Measurements from ENCODE around the gene GRIK3. TPM values are rescaled to one million over a fixed set of nuclear protein-coding genes. Genes with fewer than 3 reads are reported as not detected.

The GRIK3 gene
- total and polyA plus RNA-seq, 8 donors, result under 0.01 to 4.9 (median 0.46) TPM; not detected in 1

DNA sequence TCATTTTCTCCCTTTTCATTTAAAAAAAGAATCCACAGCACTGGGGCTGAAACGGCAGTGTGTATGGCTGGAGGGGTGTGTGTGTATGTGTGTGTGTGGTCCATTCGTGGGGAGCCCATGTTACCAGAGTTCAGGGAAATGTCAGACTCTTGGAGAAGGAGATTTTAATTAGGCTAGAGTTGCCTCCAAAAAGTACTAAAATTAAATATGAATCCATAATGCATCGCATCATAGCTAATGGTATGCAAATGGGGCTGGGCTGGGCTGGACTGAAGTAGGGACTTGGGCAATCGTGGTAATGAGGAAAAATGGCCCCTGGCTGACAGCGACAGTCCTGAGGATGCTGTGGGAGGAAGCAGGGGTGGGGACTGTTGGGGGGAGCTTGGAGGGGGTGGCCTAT is 24.8 kb downstream of the GRIK3 start:
- TF ChIP-seq CTCF (IDR thresholded peaks at IDR 0.05) (no peak), EP300 (IDR thresholded peaks at IDR 0.05) (no peak)
- 36 to 56% (median 54%) methylated on average over 5 of the region's 5 CpGs for WGBS, 5 donors
- no peak overlapping the region for H3K27ac ChIP-seq
- peaks cover 0 to 23% (median 0%) of the 10 kb centered on the region in 3 donors for H3K27me3 ChIP-seq
- H3K9me3 ChIP-seq, result no peaks in the 10 kb centered on the region
- no peak overlapping the region for H3K4me3 ChIP-seq
- intact Hi-C loops (cut with DNase I; ENCODE audit: low total_unique reads), result no loop called here
- DNase-seq, result peak in 1 of 2 donors; percentile 30
- H3K4me1 ChIP-seq, result no peaks in the 10 kb centered on the region
- no peaks in the 10 kb centered on the region for H3K36me3 ChIP-seq

- H3K4me3 ChIP-seq, result no peak overlapping the region
- peaks cover 0 to 25% (median 0%) of the 10 kb centered on the region in 3 donors for H3K27me3 ChIP-seq
- H3K27ac ChIP-seq, result no peak overlapping the region
- WGBS, 5 donors, result 51 to 63% (median 56%) methylated on average over 10 to 11 of the region's 11 CpGs
- H3K36me3 ChIP-seq, result no peaks in the 10 kb centered on the region
- TF ChIP-seq POLR2AphosphoS5 (IDR thresholded peaks at IDR 0.05) (no peak), EP300 (IDR thresholded peaks at IDR 0.05) (no peak), CTCF (IDR thresholded peaks at IDR 0.05) (no peak), POLR2A (IDR thresholded peaks at IDR 0.05) (no peak)
- no peak for DNase-seq
- H3K9me3 ChIP-seq, result no peaks in the 10 kb centered on the region
- no peaks in the 10 kb centered on the region for H3K4me1 ChIP-seq
- intact Hi-C loops (cut with DNase I; ENCODE audit: low total_unique reads), result no loop called here
Observed at GRCh38 chr1:37006132-37006868, 28.0 kb downstream of the GRIK3 start.

GRCh38 chr1:37002898-37003297 is 31.4 kb downstream of the GRIK3 start:
- TF ChIP-seq POLR2AphosphoS5 (IDR thresholded peaks at IDR 0.05) (no peak), CTCF (IDR thresholded peaks at IDR 0.05) (no peak), POLR2A (IDR thresholded peaks at IDR 0.05) (no peak)
- Histone ChIP-seq H3K27ac (no peak overlapping the region), H3K27me3 (peaks cover 0 to 34% (median 0%) of the 10 kb centered on the region in 3 donors), H3K36me3 (no peaks in the 10 kb centered on the region), H3K9me3 (no peaks in the 10 kb centered on the region), H3K4me1 (no peaks in the 10 kb centered on the region), H3K4me3 (no peak overlapping the region)
- 90 to 93% (median 92%) methylated on average over 3 of the region's 3 CpGs for WGBS, 5 donors
- intact Hi-C loops (cut with DNase I; ENCODE audit: low total_unique reads), result no loop called here
- no peak for DNase-seq

GRCh38 chr1:37001703-37002102 is 32.6 kb downstream of the GRIK3 start:
- no peak for DNase-seq
- Histone ChIP-seq H3K27me3 (peaks cover 0 to 39% (median 0%) of the 10 kb centered on the region in 3 donors), H3K4me1 (no peaks in the 10 kb centered on the region), H3K9me3 (no peaks in the 10 kb centered on the region), H3K27ac (no peak overlapping the region), H3K4me3 (no peak overlapping the region), H3K36me3 (no peaks in the 10 kb centered on the region)
- 22 to 52% (median 29%) methylated on average over 2 of the region's 2 CpGs for WGBS, 5 donors
- no peak for TF ChIP-seq POLR2AphosphoS5 (IDR thresholded peaks at IDR 0.05)
- TF ChIP-seq POLR2A (IDR thresholded peaks at IDR 0.05), result no peak
- no peak for TF ChIP-seq CTCF (IDR thresholded peaks at IDR 0.05)
- no peak for TF ChIP-seq EP300 (IDR thresholded peaks at IDR 0.05)
- intact Hi-C loops (cut with DNase I; ENCODE audit: low total_unique reads), result no loop called here

Measured in stomach (tissue), 9 donors.